Nephron (organoid): ENCODE results near the gene KRTAP10-3.

Experiments
- H3K27ac Mint-ChIP-seq, 3 experiments: 2 replicates each; pipeline ENCODE4 v1.8.0; 2020; ENCODE audit warnings: mixed read lengths in 3 of 3, mild to moderate bottlenecking in 2 of 3, moderate library complexity in 1 of 3
- H3K27me3 Mint-ChIP-seq: 2 replicates; pipeline ENCODE4 v1.8.0; 2021; ENCODE audit warnings: low read depth, mild to moderate bottlenecking, moderate library complexity, mixed read lengths
- H3K36me3 Mint-ChIP-seq: 2 replicates; pipeline ENCODE4 v1.8.0; 2020; ENCODE audit warnings: low read depth, mixed read lengths
- H3K4me1 Mint-ChIP-seq: 2 replicates; pipeline ENCODE4 v1.8.0; 2020; ENCODE audit warnings: mixed read lengths
- H3K4me3 Mint-ChIP-seq, 3 experiments: 2 replicates each; pipeline ENCODE4 v1.8.0; 2020; ENCODE audit warnings: mild to moderate bottlenecking in 3 of 3, mixed read lengths in 3 of 3, moderate library complexity in 2 of 3
- H3K9me3 Mint-ChIP-seq: 2 replicates; pipeline ENCODE4 v1.8.0; 2020; ENCODE audit warnings: mixed read lengths
- CTCF ChIP-seq, 3 experiments: fragments of 200-600 bp; sonication (generic); IDR thresholded peaks; one replicate each; pipeline ENCODE4 v1.5.0; 2021; ENCODE audit warnings: antibody characterized with exemption in 3 of 3; ENCODE audit not compliant: unreplicated experiment in 3 of 3

The KRTAP10-3 gene

GRCh38 chr21:44590311-44590721 lies 31.7 kb upstream of the KRTAP10-3 start:
- Mint-ChIP-seq H3K36me3 (no peaks in the 10 kb centered on the region), H3K27ac (no peak overlapping the region), H3K9me3 (peaks cover 13% of the 10 kb centered on the region), H3K4me1 (peaks cover 11% of the 10 kb centered on the region), H3K27me3 (peaks cover 36% of the 10 kb centered on the region), H3K4me3 (no peak overlapping the region)
- TF ChIP-seq CTCF (IDR thresholded peaks at IDR 0.05; ENCODE audit: unreplicated experiment in 3 of 3) = no peak

GRCh38 chr21:44589586-44590305 lies 31.2 kb upstream of the KRTAP10-3 start:
- peaks cover 11% of the 10 kb centered on the region for H3K4me1 Mint-ChIP-seq

GRCh38 chr21:44589094-44589493 lies 30.5 kb upstream of the KRTAP10-3 start:
- H3K36me3 Mint-ChIP-seq = no peaks in the 10 kb centered on the region
- no peak for TF ChIP-seq CTCF (IDR thresholded peaks at IDR 0.05; ENCODE audit: unreplicated experiment in 3 of 3)
- peaks cover 15% of the 10 kb centered on the region for H3K9me3 Mint-ChIP-seq
- H3K4me3 Mint-ChIP-seq = no peak overlapping the region
- H3K27ac Mint-ChIP-seq = no peak overlapping the region
- H3K27me3 Mint-ChIP-seq = peaks cover 37% of the 10 kb centered on the region
- H3K4me1 Mint-ChIP-seq = peaks cover 10% of the 10 kb centered on the region

More at GRCh38 chr21:44589586-44590305, 31.2 kb upstream of the KRTAP10-3 start:
- Mint-ChIP-seq H3K9me3 (peaks cover 15% of the 10 kb centered on the region), H3K4me3 (no peak overlapping the region), H3K27me3 (peaks cover 38% of the 10 kb centered on the region), H3K27ac (no peak overlapping the region), H3K36me3 (no peaks in the 10 kb centered on the region)
- TF ChIP-seq CTCF (IDR thresholded peaks at IDR 0.05; ENCODE audit: unreplicated experiment in 3 of 3) = no peak

- peaks cover 28% of the 10 kb centered on the region for H3K27me3 Mint-ChIP-seq
- TF ChIP-seq CTCF (IDR thresholded peaks at IDR 0.05; ENCODE audit: unreplicated experiment in 3 of 3) = no peak
- no peaks in the 10 kb centered on the region for H3K36me3 Mint-ChIP-seq
- peaks cover 31% of the 10 kb centered on the region for H3K9me3 Mint-ChIP-seq
- H3K27ac Mint-ChIP-seq = no peak overlapping the region
- H3K4me3 Mint-ChIP-seq = no peak overlapping the region
- no peaks in the 10 kb centered on the region for H3K4me1 Mint-ChIP-seq
Measured at GRCh38 chr21:44585892-44586291, 27.3 kb upstream of the KRTAP10-3 start.

GRCh38 chr21:44583800-44584147 lies 25.2 kb upstream of the KRTAP10-3 start:
- Mint-ChIP-seq H3K4me3 (no peak overlapping the region), H3K36me3 (peaks cover 4% of the 10 kb centered on the region), H3K9me3 (peaks cover 38% of the 10 kb centered on the region), H3K27ac (no peak overlapping the region), H3K4me1 (no peaks in the 10 kb centered on the region), H3K27me3 (peaks cover 37% of the 10 kb centered on the region)
- TF ChIP-seq CTCF (IDR thresholded peaks at IDR 0.05; ENCODE audit: unreplicated experiment in 3 of 3) = no peak
